Fibroblast of the aortic adventitia (primary cell): ENCODE measurements around the gene RNU6-9. TPM values are rescaled to one million over a fixed set of nuclear protein-coding genes. Genes with fewer than 3 reads are reported as not detected.
A peak's percentile ranks its signal among the peaks of the same experiment; 100 is the strongest.
"Not testable (repeated sequence)": the region's sequence is repeated elsewhere in the genome, so short reads cannot be mapped to it uniquely, and the experiment has no call there.

Experiments
- DNase-seq: peaks from one replicate; pipeline ENCODE4 v3.0.0-alpha.2; 2010; ENCODE audit warnings: low read depth
- H3K4me3 ChIP-seq: 2 replicates; pipeline ENCODE4 v1.5.1; 2011; ENCODE audit warnings: low read depth, mild to moderate bottlenecking, control low read depth, low read length, moderate library complexity
- total RNA-seq: library from RNA; depleted of rRNA; stranded (reverse); fragments of >200 nt; gene quantifications from 2 replicates; pipeline ENCODE4 v1.2.3, GENCODE V29; 2012; ENCODE audit warnings: low replicate concordance
- TF ChIP-seq, protein P1 (sequence below): IDR thresholded peaks from 2 replicates; pipeline ENCODE4 v1.5.1; 2011; ENCODE audit warnings: mild to moderate bottlenecking, low read length, control low read depth, inconsistent platforms; ENCODE audit not compliant: insufficient read depth

RNU6-9 gene
- total RNA-seq, 1 donor: not detected

GRCh38 chr19:850221-850978, 42.9 kb upstream of the RNU6-9 start:
- TF ChIP-seq, protein P1, sequence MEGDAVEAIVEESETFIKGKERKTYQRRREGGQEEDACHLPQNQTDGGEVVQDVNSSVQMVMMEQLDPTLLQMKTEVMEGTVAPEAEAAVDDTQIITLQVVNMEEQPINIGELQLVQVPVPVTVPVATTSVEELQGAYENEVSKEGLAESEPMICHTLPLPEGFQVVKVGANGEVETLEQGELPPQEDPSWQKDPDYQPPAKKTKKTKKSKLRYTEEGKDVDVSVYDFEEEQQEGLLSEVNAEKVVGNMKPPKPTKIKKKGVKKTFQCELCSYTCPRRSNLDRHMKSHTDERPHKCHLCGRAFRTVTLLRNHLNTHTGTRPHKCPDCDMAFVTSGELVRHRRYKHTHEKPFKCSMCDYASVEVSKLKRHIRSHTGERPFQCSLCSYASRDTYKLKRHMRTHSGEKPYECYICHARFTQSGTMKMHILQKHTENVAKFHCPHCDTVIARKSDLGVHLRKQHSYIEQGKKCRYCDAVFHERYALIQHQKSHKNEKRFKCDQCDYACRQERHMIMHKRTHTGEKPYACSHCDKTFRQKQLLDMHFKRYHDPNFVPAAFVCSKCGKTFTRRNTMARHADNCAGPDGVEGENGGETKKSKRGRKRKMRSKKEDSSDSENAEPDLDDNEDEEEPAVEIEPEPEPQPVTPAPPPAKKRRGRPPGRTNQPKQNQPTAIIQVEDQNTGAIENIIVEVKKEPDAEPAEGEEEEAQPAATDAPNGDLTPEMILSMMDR: no peak
- DNase-seq: peak; percentile 97
- no peak overlapping the region for H3K4me3 ChIP-seq

GRCh38 chr19:850979-851335, 42.3 kb upstream of the RNU6-9 start:
- TF ChIP-seq, protein P1: no peak
- no peak for DNase-seq
- no peak overlapping the region for H3K4me3 ChIP-seq

- no peak within 1 kb of the TSS for H3K4me3 ChIP-seq
- DNase-seq: no peak
- TF ChIP-seq, protein P1: no peak
Measured at GRCh38 chr19:852136-853013, 40.9 kb upstream of the RNU6-9 start, which contains the start of gene ELANE. TSS of gene ELANE (plus strand) at chr19:852303. CDS start at chr19:852329, 26 bp downstream.

- TF ChIP-seq, protein P1: no peak
Measured at GRCh38 chr19:853014-853585, 40.2 kb upstream of the RNU6-9 start.

DNA sequence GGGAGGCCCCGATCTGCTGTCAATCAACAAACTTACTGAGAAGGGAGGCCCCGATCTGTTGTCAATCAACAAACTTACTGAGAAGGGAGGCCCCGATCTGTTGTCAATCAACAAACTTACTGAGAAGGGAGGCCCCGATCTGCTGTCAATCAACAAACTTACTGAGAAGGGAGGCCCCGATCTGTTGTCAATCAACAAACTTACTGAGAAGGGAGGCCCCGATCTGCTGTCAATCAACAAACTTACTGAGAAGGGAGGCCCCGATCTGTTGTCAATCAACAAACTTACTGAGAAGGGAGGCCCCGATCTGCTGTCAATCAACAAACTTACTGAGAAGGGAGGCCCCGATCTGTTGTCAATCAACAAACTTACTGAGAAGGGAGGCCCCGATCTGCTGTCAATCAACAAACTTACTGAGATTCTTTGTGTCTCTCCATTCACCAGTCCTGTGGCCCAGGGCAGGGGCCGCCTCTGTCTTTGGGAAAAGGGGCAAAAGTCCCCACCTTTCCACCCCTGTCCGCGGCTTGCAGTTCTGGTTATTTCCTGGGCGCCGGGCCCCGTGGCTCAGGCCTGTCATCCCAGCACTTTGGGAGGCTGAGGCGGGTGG, 39.6 kb upstream of the RNU6-9 start:
- DNase-seq, H3K4me3 ChIP-seq: not testable (repeated sequence)

More at GRCh38 chr19:853014-853585, 40.2 kb upstream of the RNU6-9 start:
- no peak overlapping the region for H3K4me3 ChIP-seq
- DNase-seq: no peak

- TF ChIP-seq, protein P1: no peak
- no peak overlapping the region for H3K4me3 ChIP-seq
- DNase-seq: no peak
Measured at GRCh38 chr19:854549-854948, 38.7 kb upstream of the RNU6-9 start.

- DNase-seq: no peak
- TF ChIP-seq, protein P1: no peak
- H3K4me3 ChIP-seq: no peak overlapping the region
Measured at GRCh38 chr19:855142-855541, 38.1 kb upstream of the RNU6-9 start.
